Hematopoietic multipotent progenitor cell treated with erythropoietin and hydrocortisone succinate and interleukin-3 and kit ligand, for 17 days (in vitro differentiated cells): ENCODE results near the gene ADGRB2.

ENCODE experiments used
- DNase-seq: peaks from one replicate; pipeline ENCODE4 v3.0.0-alpha.2; 2015; ENCODE audit warnings: low spot score

Gene ADGRB2

DNA sequence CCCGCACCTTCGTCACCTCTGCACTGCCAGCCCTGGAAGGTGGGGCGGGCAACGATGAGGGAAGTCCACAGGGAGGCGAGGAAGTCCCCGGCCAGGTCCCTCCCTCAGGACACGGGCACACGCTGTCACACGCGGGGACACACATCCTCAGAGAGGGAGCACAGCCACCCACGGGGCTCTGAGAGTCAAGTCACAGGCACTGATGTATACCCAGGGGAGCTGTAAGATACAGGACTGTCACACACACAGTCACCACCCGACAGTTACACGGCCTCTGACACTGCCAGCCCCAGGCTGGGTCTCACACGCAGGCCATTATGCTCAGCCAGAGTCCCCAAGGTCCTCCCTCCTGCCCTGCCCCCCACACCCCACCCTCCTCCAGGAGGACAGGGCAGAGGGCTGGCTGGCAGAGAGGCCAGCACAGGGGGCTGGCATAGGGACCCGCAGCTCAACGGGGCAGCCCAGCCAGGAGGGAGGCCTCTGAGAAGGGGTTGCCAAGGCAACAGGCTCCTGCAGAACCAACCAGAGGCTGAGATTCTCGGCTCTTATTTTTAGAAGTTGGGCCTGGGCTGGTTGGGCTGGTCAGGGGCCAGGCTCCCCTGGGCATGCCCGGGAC lies 17.7 kb upstream of the ADGRB2 start:
- no peak for DNase-seq

DNA sequence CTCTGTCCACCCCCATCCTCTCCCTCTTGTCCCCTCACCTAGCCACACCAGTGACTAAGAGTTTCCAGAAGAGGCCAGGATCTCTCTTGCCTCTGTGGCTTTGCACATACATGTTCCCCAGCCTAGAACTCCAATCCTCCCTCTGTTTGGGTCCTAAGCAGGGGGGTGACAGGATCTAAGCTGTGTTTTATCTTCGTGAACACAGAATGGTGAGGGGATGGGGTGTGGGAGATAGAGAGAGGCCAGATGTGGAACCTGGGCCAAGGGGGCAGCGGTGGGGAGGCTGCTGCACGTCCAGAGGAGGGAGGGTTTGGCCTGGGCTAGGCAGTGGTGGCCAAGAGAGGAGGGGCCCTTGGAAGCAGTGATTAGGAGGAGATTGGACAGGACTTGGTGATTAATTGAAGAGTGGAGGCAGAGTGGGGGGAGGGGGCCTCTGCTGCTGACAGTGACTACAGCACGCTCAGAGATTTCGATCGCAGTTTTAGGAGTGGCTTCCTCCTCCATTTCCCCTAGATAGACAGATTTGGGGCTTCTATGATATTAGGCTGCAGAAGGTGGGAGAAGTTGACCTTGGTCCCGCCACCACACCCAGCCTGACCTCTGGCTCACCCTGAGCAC lies 17.1 kb upstream of the ADGRB2 start:
- DNase-seq, result no peak

DNA sequence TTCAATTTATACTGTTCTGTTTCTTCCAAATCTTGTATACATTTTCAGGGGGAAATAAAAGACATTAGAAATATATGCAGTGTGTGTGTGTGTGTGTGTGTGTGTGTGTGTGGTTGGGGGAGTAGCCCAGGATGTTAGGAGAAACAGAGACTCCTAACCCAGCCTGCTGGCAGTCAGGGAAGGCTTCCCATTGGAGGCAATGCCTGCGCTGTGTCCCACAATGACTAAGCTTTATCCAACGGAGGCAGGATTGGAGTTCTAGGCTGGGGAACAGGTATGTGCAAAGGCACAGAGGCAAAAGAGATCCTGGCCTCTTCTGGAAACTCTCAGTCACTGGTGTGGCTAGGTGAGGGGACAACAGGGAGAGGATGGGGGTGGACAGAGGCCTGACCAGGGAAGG lies 16.5 kb upstream of the ADGRB2 start:
- no peak for DNase-seq

DNA sequence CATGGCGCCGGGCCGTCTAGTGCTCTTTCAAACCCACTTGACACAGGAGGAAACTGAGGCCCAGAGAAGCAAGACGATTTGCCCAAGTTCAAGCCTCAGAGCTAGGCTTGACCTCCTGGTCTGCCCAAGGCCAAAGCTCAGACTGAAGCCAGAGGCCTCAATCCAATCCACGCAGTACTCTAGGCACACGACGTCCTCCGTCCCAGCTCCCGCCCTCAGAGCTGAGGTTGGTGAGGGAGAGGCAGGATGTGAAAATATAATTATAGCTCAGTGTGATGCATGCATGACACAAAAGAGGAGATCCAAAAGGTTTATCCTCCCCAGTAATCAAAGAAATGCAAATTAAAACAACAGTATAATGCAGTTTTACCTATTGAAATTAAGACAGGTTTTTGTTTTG lies 15.5 kb upstream of the ADGRB2 start:
- DNase-seq, result no peak

DNA sequence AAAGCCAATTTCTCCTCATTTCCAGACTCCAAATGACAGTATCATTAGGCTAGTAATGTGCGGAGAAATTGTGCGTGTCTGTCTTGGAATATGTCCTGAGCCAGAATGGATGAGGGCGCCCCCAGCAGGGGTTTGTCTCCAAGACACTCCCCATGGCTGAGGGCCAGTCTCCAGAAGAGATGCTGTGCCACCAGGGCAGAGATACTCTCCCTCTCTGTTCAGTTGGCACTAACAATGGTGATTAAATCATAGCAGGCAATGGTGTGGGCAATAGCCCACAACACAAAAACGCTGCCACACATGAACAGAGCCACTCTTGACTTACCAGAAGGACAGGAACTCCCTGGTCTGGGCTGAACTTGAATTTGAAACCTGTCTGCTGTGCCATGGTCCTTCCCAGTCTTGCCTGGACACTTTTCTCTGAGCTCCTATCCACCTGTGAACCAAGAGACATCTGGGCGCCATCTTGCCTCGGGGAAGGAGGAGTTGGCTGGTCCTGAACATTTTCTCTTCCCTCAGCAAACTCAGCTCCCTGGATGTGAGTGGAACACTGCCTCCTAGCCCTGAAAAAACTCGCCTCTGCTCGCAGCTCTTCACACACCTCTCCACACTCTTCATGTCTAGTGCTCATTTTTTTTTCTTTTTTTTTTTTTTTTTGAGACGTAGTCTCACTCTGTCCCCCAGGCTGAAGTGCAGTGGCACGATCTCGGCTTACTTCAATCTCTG lies 14.8 kb upstream of the ADGRB2 start:
- no peak for DNase-seq

DNA sequence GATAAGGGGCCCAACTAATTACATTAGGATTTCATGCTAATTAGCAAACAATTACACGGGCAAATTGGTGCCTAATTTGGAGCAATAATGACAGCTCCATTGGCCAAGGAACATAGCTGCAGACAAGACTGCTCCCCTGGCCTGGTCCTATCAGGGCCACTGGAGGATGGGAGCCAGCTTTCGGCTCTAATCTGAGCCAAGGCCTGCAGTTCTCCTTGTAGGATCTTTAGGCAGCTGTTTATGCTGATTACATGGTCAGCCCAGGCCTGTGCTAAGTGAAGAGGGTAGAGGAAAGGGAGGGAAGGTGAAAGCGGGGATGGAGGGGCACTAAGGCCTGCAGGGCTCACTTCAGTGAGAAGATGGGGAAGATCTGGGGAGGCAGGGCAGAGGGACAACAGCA lies 12.4 kb upstream of the ADGRB2 start:
- DNase-seq, result no peak

DNA sequence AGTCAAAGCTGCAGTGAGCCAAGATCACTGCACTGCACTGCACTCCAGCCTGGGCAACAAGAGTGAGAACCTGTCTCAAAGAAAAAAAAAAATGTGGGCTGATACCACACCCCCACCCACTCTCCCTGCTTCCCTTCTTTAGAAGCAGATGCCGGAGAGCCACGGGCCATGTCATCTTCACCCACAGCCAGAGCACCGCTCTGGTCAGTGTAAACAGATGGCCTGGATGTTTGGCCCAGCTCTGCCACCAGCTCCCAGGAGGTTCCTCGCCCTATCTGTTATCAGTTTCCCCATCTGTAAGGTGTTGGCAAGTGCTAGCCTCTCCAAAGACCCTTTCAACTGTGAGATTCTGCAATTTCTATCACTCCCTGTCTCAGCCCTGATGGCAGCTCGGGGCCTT lies 11.9 kb upstream of the ADGRB2 start:
- no peak for DNase-seq

DNA sequence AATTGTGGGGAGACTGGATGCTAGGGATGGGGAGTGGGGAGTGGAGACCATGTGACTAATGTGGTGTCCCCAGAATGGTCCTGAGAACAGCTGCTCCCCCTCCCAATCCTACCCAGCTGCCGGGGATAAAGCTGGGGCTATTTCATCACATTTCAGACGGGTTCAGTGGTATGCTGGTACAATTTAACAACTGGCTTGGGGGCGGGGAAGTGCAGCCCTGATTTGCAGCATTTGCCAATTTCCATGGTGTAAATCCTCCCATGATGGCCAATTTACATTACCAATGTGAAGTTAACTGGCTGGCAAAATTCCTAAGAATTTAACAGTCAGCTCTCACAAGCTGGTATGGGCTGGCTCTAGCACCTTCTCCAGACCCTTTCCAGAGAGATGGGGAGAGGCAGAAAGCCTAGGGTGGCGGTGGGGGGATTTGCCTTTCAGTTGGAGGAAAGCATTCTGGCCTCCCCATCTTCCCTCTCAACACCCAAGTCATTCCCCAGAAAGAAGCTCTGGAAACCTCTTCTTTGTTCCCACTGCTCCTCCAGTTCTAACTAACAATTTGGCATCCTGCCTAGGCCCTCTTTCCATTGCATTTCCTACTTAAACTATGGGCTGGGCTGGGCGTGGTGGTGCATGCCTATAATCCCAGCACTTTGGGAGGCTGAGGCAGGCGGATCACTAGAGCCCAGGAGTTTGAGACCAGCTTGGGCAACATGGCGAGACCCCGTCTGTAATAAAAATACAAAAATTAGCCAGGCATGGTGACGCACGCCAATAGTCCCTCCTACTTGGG lies 11.3 kb upstream of the ADGRB2 start:
- DNase-seq, result no peak

DNA sequence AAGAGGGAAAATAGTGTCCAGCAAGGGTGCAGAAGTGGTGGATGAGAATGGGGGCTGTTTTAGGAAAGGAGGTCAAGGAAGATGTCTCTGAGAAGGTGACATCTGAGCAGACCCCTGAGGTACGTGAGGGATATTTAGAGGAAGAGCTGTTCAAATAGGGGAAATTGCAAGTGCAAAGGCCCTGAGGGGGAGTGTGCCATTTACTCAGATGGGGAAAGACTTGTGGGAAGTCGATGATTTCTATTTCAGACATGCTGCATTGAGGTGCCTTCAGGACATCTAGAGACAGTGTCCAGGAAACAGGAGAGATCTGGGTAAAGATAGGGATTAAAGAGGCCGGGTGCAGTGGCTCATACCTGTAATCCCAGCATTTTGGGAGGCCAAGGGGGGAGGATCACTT lies 10.4 kb upstream of the ADGRB2 start:
- no peak for DNase-seq

DNA sequence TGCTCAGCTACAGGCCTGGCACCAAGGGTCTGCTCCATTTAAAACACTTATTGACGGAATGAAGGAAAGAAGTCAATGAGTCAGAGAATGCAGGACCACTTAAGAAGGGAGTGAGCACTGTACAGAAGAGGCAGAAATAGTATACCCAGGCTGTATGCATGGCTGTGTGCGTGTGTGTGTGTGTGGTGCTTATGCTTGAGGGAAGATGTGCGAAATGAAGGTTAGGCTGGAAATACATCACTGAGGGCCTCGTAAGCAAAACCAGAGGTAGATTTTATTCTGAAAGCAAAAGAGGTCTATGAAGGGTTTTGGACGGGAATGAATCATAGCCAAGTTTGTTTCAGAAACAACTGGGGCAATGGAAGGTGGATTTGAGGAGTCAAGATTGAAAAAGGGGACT lies 9.7 kb upstream of the ADGRB2 start:
- DNase-seq, result no peak

DNA sequence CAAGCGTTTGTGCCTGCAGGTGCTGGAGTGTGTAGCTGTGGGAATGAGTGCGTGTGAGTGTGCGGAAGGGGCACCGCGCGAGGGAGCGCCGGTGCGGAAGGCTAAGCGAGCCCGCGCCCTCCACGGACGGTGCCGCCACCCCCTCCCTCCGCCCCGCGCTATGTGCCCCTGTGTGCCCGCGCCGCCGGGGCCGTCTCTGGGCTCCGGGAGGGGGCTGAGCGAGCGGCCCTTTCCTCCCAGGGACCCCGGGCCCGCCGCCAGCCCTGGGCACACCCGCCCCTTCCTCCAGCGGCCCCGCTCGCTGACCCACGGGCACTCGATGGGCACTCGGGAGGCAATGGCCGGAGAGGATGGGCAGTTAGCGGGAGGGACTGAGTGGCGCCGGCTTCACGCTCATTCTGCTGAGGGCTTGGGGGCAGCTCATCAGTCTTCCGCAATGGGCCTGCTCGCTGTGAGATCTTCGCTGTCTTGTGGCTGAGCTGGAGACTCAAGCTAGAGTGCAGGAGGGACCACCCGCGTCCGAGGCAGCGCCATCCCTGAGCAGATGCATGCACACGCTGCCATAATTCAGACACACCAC lies 8.6 kb upstream of the ADGRB2 start:
- no peak for DNase-seq

DNA sequence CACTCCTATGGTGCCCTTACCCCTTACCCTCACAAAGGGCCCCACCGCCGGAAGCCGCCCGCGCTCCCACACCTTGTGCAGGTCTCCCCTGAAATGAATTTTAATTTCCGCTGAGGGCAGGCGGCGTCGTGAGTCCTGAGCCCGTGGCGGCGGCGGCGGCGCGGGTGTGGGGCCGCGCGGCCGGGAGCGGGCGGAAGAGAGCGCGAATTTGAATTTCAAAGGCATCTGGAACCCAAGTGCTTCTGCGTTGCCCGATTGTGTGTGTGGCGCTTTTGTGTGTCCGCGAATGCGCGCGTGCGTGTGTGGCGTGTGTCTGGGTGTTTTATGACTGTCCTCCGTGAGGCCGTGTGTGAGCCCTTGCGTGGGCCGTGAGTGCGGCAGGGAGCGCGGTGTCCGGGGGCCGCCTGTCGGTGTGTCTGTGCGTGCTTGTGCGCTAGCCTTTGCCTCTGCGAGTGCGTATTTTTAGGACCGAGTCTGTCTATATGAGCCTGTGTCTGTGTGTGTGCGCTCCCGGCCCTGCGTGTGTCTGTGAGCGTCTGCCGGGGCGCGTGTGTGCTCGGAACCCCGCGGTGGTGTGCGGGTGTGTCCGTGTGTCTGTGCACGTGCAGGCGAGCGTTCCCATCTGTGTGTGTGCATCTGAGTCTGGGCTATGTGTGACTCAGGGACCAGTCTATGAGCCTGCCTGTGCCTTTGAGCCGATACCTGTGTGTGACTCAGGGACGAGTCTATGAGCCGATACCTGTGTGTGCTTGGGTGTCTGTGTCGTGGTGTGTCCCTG lies 7.9 kb upstream of the ADGRB2 start:
- no peak for DNase-seq

DNA sequence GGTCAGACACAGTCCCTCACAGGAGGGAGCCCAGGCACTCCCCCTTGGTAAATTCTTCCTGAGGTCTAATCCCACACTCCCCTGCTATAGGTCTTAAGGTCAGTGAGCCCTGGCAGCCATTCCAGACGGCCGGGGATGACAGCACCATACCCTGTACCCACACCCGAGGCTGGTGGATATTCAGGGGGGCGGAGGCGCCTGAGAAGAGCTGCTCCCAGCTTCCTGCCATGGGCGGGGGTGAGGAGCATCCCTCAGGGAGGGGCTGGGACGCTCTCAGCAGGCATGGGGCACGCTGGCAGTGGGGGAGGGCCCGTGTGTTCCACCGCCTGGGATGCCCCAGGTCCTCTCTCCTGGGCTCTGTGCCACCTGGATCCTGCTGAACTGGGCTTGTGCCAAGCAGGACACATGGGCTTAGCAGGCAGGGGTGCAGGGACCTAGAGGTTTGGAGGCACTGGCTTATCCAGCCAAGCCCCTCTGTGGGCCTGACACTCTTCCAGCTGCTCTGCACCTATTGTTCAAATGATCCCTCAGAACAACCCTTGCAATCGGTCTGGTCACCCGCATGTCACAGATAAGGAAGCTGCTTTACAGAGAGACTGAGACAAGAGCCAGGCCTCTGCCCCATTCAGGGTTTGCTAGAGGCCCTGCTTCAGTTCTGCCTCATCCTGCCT lies 5.7 kb upstream of the ADGRB2 start:
- no peak for DNase-seq

DNA sequence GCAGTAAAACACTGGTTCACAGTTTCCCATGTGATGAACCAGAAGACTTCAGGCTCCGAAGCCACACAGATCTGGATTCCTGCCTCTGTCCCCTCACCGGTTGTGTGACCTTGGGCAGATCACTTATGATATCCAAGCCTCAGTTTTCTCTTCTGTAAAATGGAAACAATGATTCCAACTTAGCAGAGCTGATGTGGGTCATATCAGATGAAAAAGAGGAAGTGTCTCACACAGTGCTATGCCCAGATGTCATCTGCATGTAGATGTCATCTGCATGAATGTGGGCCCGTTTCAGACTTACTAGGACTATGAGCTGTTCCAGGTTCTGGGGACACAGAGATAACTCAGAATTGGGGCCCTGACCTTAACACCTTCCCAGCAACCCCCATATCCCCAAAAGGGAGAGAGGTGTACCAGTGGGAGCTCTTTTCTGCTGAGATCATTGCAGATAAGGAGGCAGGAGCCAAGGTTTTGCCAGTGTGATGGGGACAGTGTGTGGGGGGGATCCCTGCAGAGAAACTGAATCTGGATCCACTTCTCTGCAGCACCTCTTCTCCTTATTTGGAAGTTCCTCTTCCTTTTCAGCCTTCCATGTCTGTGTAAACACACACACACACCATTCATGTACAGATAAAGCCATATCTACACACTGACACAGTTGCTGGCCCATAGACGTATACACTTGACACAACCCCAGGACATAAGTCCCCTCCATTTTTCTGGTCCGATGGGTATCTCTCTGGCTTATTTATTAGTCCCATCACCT lies 5.0 kb upstream of the ADGRB2 start:
- no peak for DNase-seq

DNA sequence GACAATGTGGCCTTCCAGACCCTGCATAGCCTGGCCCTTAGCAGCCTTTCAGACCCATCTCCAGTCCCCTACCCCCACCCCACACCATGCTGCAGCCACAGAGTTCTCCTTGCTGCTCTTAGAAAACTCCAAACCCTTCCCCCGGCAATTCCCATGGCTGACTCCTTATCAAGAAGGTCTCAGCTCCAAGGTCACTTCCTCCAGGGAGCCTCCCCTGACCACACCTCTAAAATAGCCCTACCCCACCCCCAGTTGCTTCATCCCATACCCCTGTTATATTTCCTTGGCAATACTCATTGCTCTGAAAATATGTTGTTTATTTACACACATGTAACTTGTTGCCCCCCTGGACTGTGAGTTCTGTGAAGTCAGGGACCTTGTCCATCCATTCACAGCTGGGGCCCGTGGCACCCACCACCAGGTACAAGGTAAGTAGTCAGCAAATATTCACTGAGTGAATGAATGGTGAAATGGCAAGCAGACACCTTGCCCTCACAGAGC lies 4.3 kb upstream of the ADGRB2 start:
- DNase-seq, result no peak

DNA sequence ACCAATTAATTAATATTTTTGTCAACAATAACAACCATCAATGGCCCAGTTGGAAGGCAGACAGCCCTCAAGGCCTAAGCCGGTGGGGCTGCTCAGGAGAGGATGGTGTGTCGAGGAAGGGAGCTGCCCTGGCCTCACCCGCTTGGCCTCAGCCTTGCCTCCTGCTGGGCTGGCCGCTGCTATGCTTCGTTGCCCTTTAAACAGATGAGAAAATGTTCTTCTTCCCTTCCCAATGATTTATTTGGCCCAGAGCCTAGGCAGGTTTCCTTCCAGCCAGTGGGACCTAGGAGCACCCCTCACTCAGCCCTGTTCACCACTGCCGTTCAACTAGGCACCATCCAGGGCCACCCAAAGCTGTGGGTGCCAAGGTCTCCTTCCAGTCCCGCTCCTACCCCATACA lies 3.1 kb upstream of the ADGRB2 start:
- DNase-seq, result no peak

DNA sequence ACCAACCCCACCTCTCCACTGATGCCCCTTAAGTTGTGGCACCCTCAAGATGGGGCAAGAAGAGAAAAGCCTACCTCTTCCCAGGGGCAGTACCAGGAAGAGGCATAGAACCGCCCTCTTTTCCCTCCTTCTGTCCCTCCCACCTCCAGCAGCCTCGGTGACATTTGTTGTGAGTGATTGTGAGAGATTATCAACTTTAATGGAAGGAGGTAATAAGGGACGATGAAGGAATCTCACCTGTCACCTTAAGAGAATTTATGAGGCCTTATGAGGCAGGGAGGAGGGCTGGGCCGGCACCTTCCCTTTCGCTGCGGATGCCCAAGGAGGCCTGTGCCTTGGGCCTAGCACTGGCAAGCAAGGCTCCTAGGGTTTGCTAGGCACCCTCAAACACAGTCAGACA lies 1.4 kb upstream of the ADGRB2 start:
- no peak for DNase-seq

DNA sequence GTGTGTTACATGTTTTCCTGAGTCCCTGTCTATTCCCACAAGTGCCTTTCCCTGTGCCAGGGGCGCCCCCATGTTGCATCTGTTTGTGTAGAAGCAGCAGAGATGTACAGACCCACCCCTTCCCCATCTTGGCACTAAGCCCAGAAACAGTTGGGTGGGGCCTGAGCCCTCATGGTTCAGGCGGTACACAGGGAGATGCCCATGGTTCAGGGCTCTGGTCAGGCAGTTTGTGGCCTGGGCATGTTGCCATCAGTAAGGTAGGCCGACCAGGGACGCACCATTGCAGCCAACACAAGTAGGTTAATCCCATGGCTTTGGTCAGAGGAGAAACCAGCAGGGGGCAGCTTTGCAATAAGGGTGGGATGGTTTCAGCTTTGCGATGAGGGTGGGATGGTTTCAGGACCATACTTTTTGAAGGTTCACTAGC lies 914 bp upstream of the ADGRB2 start:
- DNase-seq, result no peak

DNA sequence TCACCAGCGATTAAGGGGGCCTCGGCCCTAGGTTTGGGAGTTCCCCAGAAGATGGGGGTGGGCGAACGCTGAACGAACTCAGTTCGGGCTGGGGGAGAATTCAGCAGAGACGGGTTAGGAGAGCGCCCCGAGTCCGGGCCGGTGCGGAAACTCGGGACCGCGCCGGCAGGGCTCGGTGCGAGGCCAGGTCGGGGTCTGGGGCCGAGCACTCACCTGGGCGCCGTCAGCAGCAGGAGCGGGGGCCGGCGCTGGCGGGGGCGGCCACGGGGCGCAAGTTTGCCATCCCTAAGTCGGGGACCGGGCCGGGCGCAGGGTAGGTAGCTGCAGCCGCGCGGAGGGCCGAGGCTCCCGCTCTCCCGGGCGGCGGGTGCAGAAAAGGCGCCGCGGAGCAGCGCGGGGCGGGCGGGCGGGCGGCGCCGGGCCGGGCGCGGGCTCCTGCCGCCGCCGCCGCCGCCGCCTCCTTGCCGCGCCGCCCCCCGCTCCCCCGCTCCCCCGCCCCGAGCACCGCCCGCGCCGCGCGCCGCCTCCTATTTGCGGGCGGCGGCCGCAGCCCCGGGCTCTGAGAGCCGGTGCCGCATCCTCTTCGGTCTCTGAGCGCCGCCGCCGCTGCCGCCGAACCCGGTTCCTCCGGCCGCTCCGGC lies 349 bp downstream of the ADGRB2 start:
- no peak for DNase-seq
